B cell (primary cell): ENCODE data around the gene KLHL10. TPM values are rescaled to one million over a fixed set of nuclear protein-coding genes. Genes with fewer than 3 reads are reported as not detected.
"Not testable (repeated sequence)": the region's sequence is repeated elsewhere in the genome, so short reads cannot be mapped to it uniquely, and the experiment has no call there.

Experiments
- ATAC-seq: fragments of 200-7000 bp; cut with Tn5 transposase; one replicate; pipeline ENCODE4 v1.10.0; 2021; ENCODE audit warnings: low read depth, mild to moderate bottlenecking, moderate number of reproducible peaks, moderate library complexity
- CTCF ChIA-PET: fragments of 350-600 bp; sonication (Branson Sonifier 250); formaldehyde crosslinking; loops from one replicate; lab custom pipeline; 2021; ENCODE audit warnings: antibody characterized with exemption, inconsistent platforms; lab: Charles Lee
- POLR2A ChIA-PET: fragments of 350-600 bp; sonication (Branson Sonifier 250); formaldehyde crosslinking; loops from one replicate; lab custom pipeline; 2021; ENCODE audit warnings: antibody characterized with exemption; lab: Charles Lee
- DNase-seq: peaks from one replicate; pipeline ENCODE4 v3.0.0; 2013
- H2AFZ ChIP-seq: 2 replicates; pipeline ENCODE4 v1.6.1; 2012; ENCODE audit warnings: mild to moderate bottlenecking, low read depth, low read length; ENCODE audit not compliant: insufficient read depth, poor library complexity, severe bottlenecking
- H3K27ac ChIP-seq, 2 donors: 1 replicate in 1 of 2; 2 replicates in 1 of 2; pipeline ENCODE4 v1.5.1; 2012 to 2013; ENCODE audit warnings: low read length in 2 of 2, mild to moderate bottlenecking in 2 of 2, moderate library complexity in 1 of 2
- H3K27me3 ChIP-seq, 4 experiments: fragments of 200-600 bp in 1 of 4; sonication (generic) in 1 of 4; replicated peaks in 1 of 4; 1 replicate in 2 of 4; 2 replicates in 2 of 4; pipeline versions ENCODE4 v1.6.1 to v1.7.0; 2013 to 2016; ENCODE audit warnings: low read length in 3 of 4, mild to moderate bottlenecking in 2 of 4, mixed read lengths in 1 of 4, moderate library complexity in 1 of 4; ENCODE audit not compliant: insufficient read depth in 4 of 4, control insufficient read depth in 3 of 4; ENCODE audit errors: control extremely low read depth in 1 of 4
- H3K36me3 ChIP-seq, 2 experiments: replicated peaks in 1 of 2; 1 replicate in 1 of 2; 2 replicates in 1 of 2; pipeline versions ENCODE4 v1.6.1 to v1.7.1; 2013; ENCODE audit warnings: low read length in 1 of 2; ENCODE audit not compliant: insufficient read depth in 2 of 2, control insufficient read depth in 1 of 2; ENCODE audit errors: control extremely low read depth in 1 of 2, extremely low read depth in 1 of 2
- H3K4me1 ChIP-seq, 2 donors: fragments of 200-600 bp in 1 of 2; sonication (generic) in 1 of 2; 1 replicate in 1 of 2; 2 replicates in 1 of 2; pipeline versions ENCODE4 v1.5.1 to v1.6.1; 2013 to 2017; ENCODE audit warnings: low read length in 2 of 2; ENCODE audit not compliant: control insufficient read depth in 2 of 2, insufficient read depth in 2 of 2
- H3K4me2 ChIP-seq: replicated peaks from 2 replicates; pipeline ENCODE3; 2012; ENCODE audit warnings: mild to moderate bottlenecking, low read depth, low read length; ENCODE audit not compliant: poor library complexity, severe bottlenecking
- H3K4me3 ChIP-seq, 5 experiments: fragments of 200-600 bp in 1 of 5; sonication (generic) in 1 of 5; 1 replicate in 3 of 5; 2 replicates in 2 of 5; pipeline versions ENCODE4 v1.5.1 to v1.7.0; 2011 to 2016; ENCODE audit warnings: low read length in 4 of 5, mild to moderate bottlenecking in 4 of 5, low read depth in 2 of 5, control low read depth in 1 of 5, moderate library complexity in 1 of 5; ENCODE audit not compliant: insufficient read depth in 1 of 5; ENCODE audit errors: control extremely low read depth in 1 of 5, extremely low read depth in 1 of 5
- H3K79me2 ChIP-seq: fragments of 200-600 bp; sonication (generic); one replicate; pipeline ENCODE4 v1.6.0; 2016; ENCODE audit warnings: low read length; ENCODE audit not compliant: control insufficient read depth, insufficient read depth
- H3K9ac ChIP-seq: fragments of 200-600 bp; sonication (generic); 2 replicates; pipeline ENCODE4 v1.6.1; 2017; ENCODE audit warnings: mild to moderate bottlenecking, low read length, moderate library complexity
- H3K9me3 ChIP-seq, 3 donors: one replicate each; pipeline versions ENCODE4 v1.6.1 to v1.7.1; 2013; ENCODE audit warnings: low read length in 2 of 3; ENCODE audit not compliant: control insufficient read depth in 2 of 3, insufficient read depth in 1 of 3; ENCODE audit errors: control extremely low read depth in 1 of 3
- H4K20me1 ChIP-seq: 2 replicates; pipeline ENCODE4 v1.6.0; 2012; ENCODE audit warnings: mild to moderate bottlenecking, low read length; ENCODE audit not compliant: insufficient read depth, control insufficient read depth, poor library complexity, severe bottlenecking
- H3K27ac Mint-ChIP-seq: one replicate; pipeline ENCODE4 v1.8.0; 2021; ENCODE audit warnings: mixed read lengths
- H3K27me3 Mint-ChIP-seq: one replicate; pipeline ENCODE4 v1.8.0; 2021; ENCODE audit warnings: mixed read lengths
- H3K4me1 Mint-ChIP-seq: one replicate; pipeline ENCODE4 v1.8.0; 2021; ENCODE audit warnings: mixed read lengths
- H3K4me3 Mint-ChIP-seq: one replicate; pipeline ENCODE4 v1.8.0; 2021; ENCODE audit warnings: mixed read lengths
- H3K9me3 Mint-ChIP-seq: one replicate; pipeline ENCODE4 v1.8.0; 2022; ENCODE audit warnings: mixed read lengths; ENCODE audit not compliant: insufficient read depth
- EZH2 ChIP-seq: IDR thresholded peaks from 2 replicates; pipeline ENCODE4 v1.6.1; 2012; ENCODE audit warnings: borderline replicate concordance, low read depth, mild to moderate bottlenecking, moderate library complexity, low read length; ENCODE audit not compliant: insufficient read depth, poor library complexity, severe bottlenecking
- WGBS: methylation state at CpG from one replicate; pipeline ENCODE4 v1.1.5; 2013; ENCODE audit warnings: missing lambda C conversion rate; ENCODE audit not compliant: insufficient coverage; 5-methylcytosine and 5-hydroxymethylcytosine counted together
- intact Hi-C: fragments of 100-400 bp; cut with micrococcal nuclease; formaldehyde crosslinking; loops from one replicate; pipeline ENCODE4 v1.10.0; 2022
- polyA plus RNA-seq: library from polyadenylated mRNA; depleted of rRNA; stranded (reverse); fragments of >200 nt; gene quantifications from 2 replicates; pipeline ENCODE4 v1.2.3, GENCODE V29; 2012
- total RNA-seq, 2 donors: library from RNA; stranded (reverse); fragments of 120-200 nt in 1 of 2; gene quantifications; 1 replicate in 1 of 2; 2 replicates in 1 of 2; pipeline versions ENCODE4 v1.2.3 to v1.2.4, GENCODE V29; 2013 to 2022
- TF ChIP-seq, protein P1 (sequence below): fragments of 200-600 bp; IDR thresholded peaks from one replicate; pipeline ENCODE4 v1.8.0; 2022; ENCODE audit warnings: antibody characterized with exemption, mild to moderate bottlenecking

KLHL10 gene
- total and polyA plus RNA-seq, 2 donors (not counting 1 experiment from before 2014, with no cell fraction given): 0.12 to 0.37 TPM

DNA sequence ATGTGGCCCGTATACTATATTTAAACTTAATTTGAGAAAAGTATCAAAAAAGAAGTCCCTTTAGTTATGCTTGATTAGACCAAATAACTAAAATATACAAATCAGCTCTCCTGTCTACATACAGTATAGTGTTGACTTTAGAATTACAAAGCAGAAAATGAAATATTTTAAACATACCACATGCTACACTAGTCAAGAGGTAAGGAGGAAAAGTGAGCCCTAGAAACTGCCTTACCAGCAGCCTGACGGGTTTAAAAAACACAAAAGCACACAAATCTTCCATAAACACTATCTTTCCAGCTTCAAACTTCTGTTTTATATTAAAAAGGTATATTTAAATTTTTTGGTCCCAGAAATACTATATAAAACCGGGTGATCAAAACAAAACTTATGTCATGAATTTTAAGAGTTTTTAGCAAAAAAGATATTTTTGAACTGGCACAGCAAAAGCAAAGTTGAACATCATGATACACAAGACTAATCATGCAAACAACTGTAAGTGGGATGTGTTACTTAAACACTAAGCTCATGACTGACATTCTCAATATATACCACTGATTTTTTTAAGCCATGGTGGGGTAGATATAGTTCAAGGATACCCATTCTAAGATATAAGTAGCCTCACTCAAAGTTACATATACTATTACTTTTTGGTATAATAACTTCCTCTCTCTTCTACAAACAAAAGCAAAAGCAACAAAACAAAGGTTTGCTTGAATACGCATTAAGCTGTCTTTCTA, 11.8 kb downstream of the KLHL10 start:
- H3K27ac Mint-ChIP-seq: peak overlapping the region; percentile 23
- intact Hi-C loops: no loop called here
- Histone ChIP-seq H4K20me1 (peaks cover 36% of the 10 kb centered on the region), H3K9ac (no peak overlapping the region), H3K36me3 (peaks cover 2 to 18% of the 10 kb centered on the region in 2 experiments), H3K4me3 (no peak overlapping the region), H3K4me1 (peaks cover 8 to 12% of the 10 kb centered on the region in 2 donors), H3K79me2 (peaks cover 43% of the 10 kb centered on the region), H2AFZ (no peak overlapping the region), H3K27me3 (no peaks in the 10 kb centered on the region), H3K4me2 (no peak overlapping the region), H3K27ac (peak overlapping the region in 1 of 2 donors; percentile 13), H3K9me3 (no peaks in the 10 kb centered on the region)
- H3K27me3 Mint-ChIP-seq: no peaks in the 10 kb centered on the region
- ChIA-PET CTCF (interaction anchor here (0.8 to 1.5 kb wide), 3 partner anchors 10 to 63 kb away, joined by 3 read pairs; partner anchors contain the start of gene JUP), POLR2A (no interaction called here)
- peak; percentile 28 for ATAC-seq
- no peak for TF ChIP-seq EZH2
- TF ChIP-seq, protein P1, sequence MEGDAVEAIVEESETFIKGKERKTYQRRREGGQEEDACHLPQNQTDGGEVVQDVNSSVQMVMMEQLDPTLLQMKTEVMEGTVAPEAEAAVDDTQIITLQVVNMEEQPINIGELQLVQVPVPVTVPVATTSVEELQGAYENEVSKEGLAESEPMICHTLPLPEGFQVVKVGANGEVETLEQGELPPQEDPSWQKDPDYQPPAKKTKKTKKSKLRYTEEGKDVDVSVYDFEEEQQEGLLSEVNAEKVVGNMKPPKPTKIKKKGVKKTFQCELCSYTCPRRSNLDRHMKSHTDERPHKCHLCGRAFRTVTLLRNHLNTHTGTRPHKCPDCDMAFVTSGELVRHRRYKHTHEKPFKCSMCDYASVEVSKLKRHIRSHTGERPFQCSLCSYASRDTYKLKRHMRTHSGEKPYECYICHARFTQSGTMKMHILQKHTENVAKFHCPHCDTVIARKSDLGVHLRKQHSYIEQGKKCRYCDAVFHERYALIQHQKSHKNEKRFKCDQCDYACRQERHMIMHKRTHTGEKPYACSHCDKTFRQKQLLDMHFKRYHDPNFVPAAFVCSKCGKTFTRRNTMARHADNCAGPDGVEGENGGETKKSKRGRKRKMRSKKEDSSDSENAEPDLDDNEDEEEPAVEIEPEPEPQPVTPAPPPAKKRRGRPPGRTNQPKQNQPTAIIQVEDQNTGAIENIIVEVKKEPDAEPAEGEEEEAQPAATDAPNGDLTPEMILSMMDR: no peak
- no CpG with 5 or more reads among the region's 4 CpGs for WGBS
- no peaks in the 10 kb centered on the region for H3K9me3 Mint-ChIP-seq
- peaks cover 33% of the 10 kb centered on the region for H3K4me1 Mint-ChIP-seq
- H3K4me3 Mint-ChIP-seq: no peak overlapping the region
- no peak for DNase-seq

DNA sequence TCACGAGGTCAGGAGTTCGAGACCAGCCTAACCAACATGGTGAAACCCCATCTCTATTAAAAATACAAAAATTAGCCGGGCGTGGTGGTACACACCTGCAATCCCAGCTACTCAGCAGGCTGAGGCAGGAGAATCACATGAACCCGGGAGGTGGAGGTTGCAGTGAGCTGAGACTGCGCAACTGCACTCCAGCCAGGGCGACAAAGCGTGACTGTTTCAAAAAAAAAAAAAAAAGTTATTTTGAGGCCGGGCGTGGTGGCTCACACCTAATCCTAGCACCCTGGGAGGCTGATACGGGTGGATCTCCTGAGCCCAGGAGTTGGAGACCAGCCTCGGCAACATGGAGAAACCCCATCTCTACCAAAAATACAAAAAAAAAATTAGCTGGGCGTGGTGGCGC, 13.8 kb downstream of the KLHL10 start:
- H3K9me3 ChIP-seq, H3K9me3 Mint-ChIP-seq, H3K27me3 Mint-ChIP-seq, H3K4me3 Mint-ChIP-seq, H3K4me3 ChIP-seq, DNase-seq, H3K9ac ChIP-seq, POLR2A ChIA-PET, H3K4me2 ChIP-seq, H2AFZ ChIP-seq, H3K27ac ChIP-seq, H3K27me3 ChIP-seq, intact Hi-C loops: not testable (repeated sequence)
- Mint-ChIP-seq H3K4me1 (peaks cover 35% of the 10 kb centered on the region), H3K27ac (peak overlapping the region; percentile 53)
- CTCF ChIA-PET: interaction anchor here (1.6 kb wide), 1 partner anchor 13 kb away, joined by 5 read pairs; no protein-coding TSS in a partner anchor
- Histone ChIP-seq H3K4me1 (peaks cover 8 to 12% of the 10 kb centered on the region in 2 donors), H3K79me2 (peaks cover 54% of the 10 kb centered on the region), H4K20me1 (peaks cover 44% of the 10 kb centered on the region), H3K36me3 (peaks cover 6 to 23% of the 10 kb centered on the region in 2 experiments)
- ATAC-seq: peak; percentile 39
- 60% methylated on average over 2 of the region's 14 CpGs for WGBS
